ENCODE results near the gene PCF11. TPM values are rescaled to one million over a fixed set of nuclear protein-coding genes. Genes with fewer than 3 reads are reported as not detected.

Gene PCF11
- total and polyA plus RNA-seq, 2 experiments from 2014 or later, result 15.2 to 60.4 TPM

DNA sequence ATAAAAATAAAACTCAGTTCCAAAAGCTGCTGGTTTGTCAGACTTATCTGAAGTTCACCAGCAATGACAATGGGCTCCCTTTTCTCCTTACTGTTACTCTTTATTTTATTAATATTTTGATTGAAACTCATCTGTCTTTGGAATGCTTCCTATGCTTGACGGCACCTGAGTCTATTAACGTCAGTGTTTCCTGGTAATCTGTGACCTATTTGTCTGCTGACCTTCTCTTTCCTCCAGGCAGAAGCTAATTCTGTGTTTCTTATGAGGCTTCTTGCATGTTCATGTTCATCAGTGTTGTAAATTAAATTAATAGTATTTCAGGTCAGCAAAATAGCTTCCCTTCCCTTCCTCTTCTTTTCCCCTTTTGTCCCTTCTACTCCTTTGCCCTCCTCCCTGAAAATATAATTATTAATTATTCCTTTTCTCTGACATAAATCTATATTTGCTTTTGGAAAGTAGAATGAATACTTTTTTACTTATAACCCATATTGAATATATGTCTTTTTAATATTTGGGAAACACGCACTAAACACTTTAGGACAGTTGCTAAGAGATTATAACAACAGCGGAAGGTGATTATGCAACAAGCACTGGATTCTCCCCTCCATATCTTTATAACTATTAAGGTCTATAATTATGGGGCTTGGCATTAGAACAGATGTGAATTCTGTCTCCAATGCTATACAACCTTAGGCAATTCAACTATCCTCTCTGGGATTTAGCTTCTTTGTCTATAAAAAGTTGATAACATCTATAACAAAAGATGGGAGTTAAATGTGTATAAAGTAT lies 32.1 kb upstream of the PCF11 start:
- no peaks in the 10 kb centered on the region for H3K27me3 ChIP-seq
- 82% methylated on average over 4 of the region's 4 CpGs for WGBS (ENCODE audit: low lambda C conversion rate, missing lambda C conversion rate)

DNA sequence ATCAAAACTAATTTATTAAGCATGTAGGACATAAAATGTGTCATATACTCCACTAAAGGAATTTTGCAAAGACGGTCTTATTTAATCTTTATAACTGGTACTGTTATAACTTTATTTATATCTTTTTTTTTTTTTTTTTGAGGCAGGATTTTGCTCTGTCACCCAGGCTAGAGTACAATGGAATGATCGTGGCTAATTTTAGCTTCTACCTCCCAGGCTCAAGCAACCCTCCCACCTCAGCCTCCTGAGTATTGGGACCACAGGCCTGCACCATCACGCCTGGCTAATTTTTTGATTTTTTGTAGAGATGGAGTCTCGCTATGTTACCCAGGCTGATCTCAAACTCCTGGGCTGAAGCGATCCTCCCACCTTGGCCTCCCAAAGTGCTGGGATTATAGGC lies 31.4 kb upstream of the PCF11 start:
- DNase-seq (ENCODE audit: low spot score), result no peak
- Histone ChIP-seq H3K79me2 (no peaks in the 10 kb centered on the region), H4K20me1 (ENCODE audit: insufficient read depth, poor library complexity, severe bottlenecking) (no peaks in the 10 kb centered on the region), H3K27ac (no peak overlapping the region), H3K4me1 (ENCODE audit: insufficient read depth) (no peaks in the 10 kb centered on the region), H3K27me3 (no peaks in the 10 kb centered on the region), H2AFZ (no peak overlapping the region), H3K4me3 (no peak overlapping the region), H3K4me2 (no peak overlapping the region), H3K9me2 (replicated peaks; ENCODE audit: insufficient read depth) (no peaks in the 10 kb centered on the region), H3K36me3 (replicated peaks; ENCODE audit: insufficient read depth, low read depth) (no peaks in the 10 kb centered on the region), H3K9me3 (ENCODE audit: low read depth) (no peaks in the 10 kb centered on the region)
- 92% methylated on average over 5 of the region's 5 CpGs for WGBS (ENCODE audit: low lambda C conversion rate, missing lambda C conversion rate)
- TF ChIP-seq EZH2phosphoT487 (IDR thresholded peaks at IDR 0.05; ENCODE audit: low read depth, severe bottlenecking, unreplicated experiment), result no peak
- TF ChIP-seq, protein P1, sequence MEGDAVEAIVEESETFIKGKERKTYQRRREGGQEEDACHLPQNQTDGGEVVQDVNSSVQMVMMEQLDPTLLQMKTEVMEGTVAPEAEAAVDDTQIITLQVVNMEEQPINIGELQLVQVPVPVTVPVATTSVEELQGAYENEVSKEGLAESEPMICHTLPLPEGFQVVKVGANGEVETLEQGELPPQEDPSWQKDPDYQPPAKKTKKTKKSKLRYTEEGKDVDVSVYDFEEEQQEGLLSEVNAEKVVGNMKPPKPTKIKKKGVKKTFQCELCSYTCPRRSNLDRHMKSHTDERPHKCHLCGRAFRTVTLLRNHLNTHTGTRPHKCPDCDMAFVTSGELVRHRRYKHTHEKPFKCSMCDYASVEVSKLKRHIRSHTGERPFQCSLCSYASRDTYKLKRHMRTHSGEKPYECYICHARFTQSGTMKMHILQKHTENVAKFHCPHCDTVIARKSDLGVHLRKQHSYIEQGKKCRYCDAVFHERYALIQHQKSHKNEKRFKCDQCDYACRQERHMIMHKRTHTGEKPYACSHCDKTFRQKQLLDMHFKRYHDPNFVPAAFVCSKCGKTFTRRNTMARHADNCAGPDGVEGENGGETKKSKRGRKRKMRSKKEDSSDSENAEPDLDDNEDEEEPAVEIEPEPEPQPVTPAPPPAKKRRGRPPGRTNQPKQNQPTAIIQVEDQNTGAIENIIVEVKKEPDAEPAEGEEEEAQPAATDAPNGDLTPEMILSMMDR (IDR thresholded peaks at IDR 0.05; ENCODE audit: poor library complexity), result no peak
- no peak for TF ChIP-seq EZH2 (IDR thresholded peaks at IDR 0.05; ENCODE audit: borderline replicate concordance)

More for the DNA sequence above, 32.1 kb upstream of the PCF11 start:
- Histone ChIP-seq H4K20me1 (ENCODE audit: insufficient read depth, poor library complexity, severe bottlenecking) (no peaks in the 10 kb centered on the region), H3K4me1 (ENCODE audit: insufficient read depth) (no peaks in the 10 kb centered on the region), H3K9me2 (replicated peaks; ENCODE audit: insufficient read depth) (no peaks in the 10 kb centered on the region), H3K36me3 (replicated peaks; ENCODE audit: insufficient read depth, low read depth) (no peaks in the 10 kb centered on the region), H2AFZ (no peak overlapping the region), H3K4me2 (no peak overlapping the region), H3K9me3 (ENCODE audit: low read depth) (no peaks in the 10 kb centered on the region), H3K27ac (no peak overlapping the region), H3K79me2 (no peaks in the 10 kb centered on the region), H3K4me3 (no peak overlapping the region)
- DNase-seq (ENCODE audit: low spot score), result no peak
- TF ChIP-seq EZH2phosphoT487 (IDR thresholded peaks at IDR 0.05; ENCODE audit: low read depth, severe bottlenecking, unreplicated experiment), result no peak
- TF ChIP-seq, protein P1 (IDR thresholded peaks at IDR 0.05; ENCODE audit: poor library complexity), result no peak
- no peak for TF ChIP-seq EZH2 (IDR thresholded peaks at IDR 0.05; ENCODE audit: borderline replicate concordance)

DNA sequence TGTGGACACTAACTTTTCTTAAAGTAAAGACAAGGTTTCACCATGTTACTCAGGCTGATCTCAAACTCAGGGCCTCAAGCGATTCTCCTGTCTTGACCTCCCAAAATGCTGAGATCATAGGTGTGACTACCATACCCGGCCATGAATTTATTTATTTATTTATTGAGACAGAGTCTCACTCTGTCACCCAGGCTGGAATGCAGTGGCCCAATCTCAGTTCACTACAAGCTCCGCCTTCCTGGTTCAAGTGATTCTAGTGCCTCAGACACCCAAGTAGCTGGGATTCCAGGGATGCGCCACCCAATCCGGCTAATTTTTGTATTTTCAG lies 29.7 kb upstream of the PCF11 start:
- no peak overlapping the region for H3K4me3 ChIP-seq
- TF ChIP-seq, protein P1 (IDR thresholded peaks at IDR 0.05; ENCODE audit: poor library complexity), result no peak
- TF ChIP-seq EZH2phosphoT487 (IDR thresholded peaks at IDR 0.05; ENCODE audit: low read depth, severe bottlenecking, unreplicated experiment) (no peak), EZH2 (IDR thresholded peaks at IDR 0.05; ENCODE audit: borderline replicate concordance) (no peak)
- no peak overlapping the region for H3K4me2 ChIP-seq
- H3K9me3 ChIP-seq (ENCODE audit: low read depth), result no peaks in the 10 kb centered on the region
- H3K27me3 ChIP-seq, result no peaks in the 10 kb centered on the region
- no peaks in the 10 kb centered on the region for H3K36me3 ChIP-seq (replicated peaks; ENCODE audit: insufficient read depth, low read depth)
- no peak overlapping the region for H2AFZ ChIP-seq
- H3K9me2 ChIP-seq (replicated peaks; ENCODE audit: insufficient read depth), result no peaks in the 10 kb centered on the region
- H3K79me2 ChIP-seq, result no peaks in the 10 kb centered on the region
- H4K20me1 ChIP-seq (ENCODE audit: insufficient read depth, poor library complexity, severe bottlenecking), result no peaks in the 10 kb centered on the region
- H3K4me1 ChIP-seq (ENCODE audit: insufficient read depth), result no peaks in the 10 kb centered on the region
- 98% methylated on average over 5 of the region's 5 CpGs for WGBS (ENCODE audit: low lambda C conversion rate, missing lambda C conversion rate)
- no peak overlapping the region for H3K27ac ChIP-seq
- DNase-seq (ENCODE audit: low spot score), result no peak

Data from hepatocyte (in vitro differentiated cells).